GM23248 (cell line): Measurements from ENCODE around the gene CD93.

Source experiments
- EZH2 ChIP-seq: fragments of 200-600 bp; sonication (generic); IDR thresholded peaks from 2 replicates; pipeline ENCODE4 v1.6.1; 2018; ENCODE audit warnings: antibody characterized with exemption, mild to moderate bottlenecking; ENCODE audit not compliant: insufficient read depth, poor library complexity, severe bottlenecking
- EZH2phosphoT487 ChIP-seq: fragments of 200-600 bp; sonication (generic); IDR thresholded peaks from 2 replicates; pipeline ENCODE4 v1.6.1; 2018; ENCODE audit warnings: antibody characterized with exemption, moderate library complexity, mild to moderate bottlenecking, low read depth; ENCODE audit not compliant: insufficient read depth

- TF ChIP-seq EZH2 (no peak), EZH2phosphoT487 (no peak)
Observed at GRCh38 chr20:23096986-23097520, 10.9 kb upstream of the CD93 start.
